ENCODE results near the gene ANKIB1. TPM values are rescaled to one million over a fixed set of nuclear protein-coding genes. Genes with fewer than 3 reads are reported as not detected.

ANKIB1 gene
- total RNA-seq, 4 donors from 2014 or later = 35.0 to 42.0 (median 39.1) TPM

- WGBS, 2 donors (ENCODE audit: low coverage in 1 of 2) = 80 to 95% methylated on average over 3 of the region's 3 CpGs
- H3K9me3 ChIP-seq = no peaks in the 10 kb centered on the region
- no peaks in the 10 kb centered on the region for H3K27me3 ChIP-seq
- no peaks in the 10 kb centered on the region for H3K4me1 ChIP-seq
- TF ChIP-seq, protein P1, sequence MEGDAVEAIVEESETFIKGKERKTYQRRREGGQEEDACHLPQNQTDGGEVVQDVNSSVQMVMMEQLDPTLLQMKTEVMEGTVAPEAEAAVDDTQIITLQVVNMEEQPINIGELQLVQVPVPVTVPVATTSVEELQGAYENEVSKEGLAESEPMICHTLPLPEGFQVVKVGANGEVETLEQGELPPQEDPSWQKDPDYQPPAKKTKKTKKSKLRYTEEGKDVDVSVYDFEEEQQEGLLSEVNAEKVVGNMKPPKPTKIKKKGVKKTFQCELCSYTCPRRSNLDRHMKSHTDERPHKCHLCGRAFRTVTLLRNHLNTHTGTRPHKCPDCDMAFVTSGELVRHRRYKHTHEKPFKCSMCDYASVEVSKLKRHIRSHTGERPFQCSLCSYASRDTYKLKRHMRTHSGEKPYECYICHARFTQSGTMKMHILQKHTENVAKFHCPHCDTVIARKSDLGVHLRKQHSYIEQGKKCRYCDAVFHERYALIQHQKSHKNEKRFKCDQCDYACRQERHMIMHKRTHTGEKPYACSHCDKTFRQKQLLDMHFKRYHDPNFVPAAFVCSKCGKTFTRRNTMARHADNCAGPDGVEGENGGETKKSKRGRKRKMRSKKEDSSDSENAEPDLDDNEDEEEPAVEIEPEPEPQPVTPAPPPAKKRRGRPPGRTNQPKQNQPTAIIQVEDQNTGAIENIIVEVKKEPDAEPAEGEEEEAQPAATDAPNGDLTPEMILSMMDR (IDR thresholded peaks at IDR 0.05) = no peak
- no peak overlapping the region for H3K27ac ChIP-seq
- no peak overlapping the region for H3K4me3 ChIP-seq
- peaks cover 0 to 76% of the 10 kb centered on the region in 2 donors for H3K36me3 ChIP-seq
- ATAC-seq = no peak
Observed at GRCh38 chr7:92359801-92360200, 114.0 kb downstream of the ANKIB1 start.

- Histone ChIP-seq H3K27ac (no peak overlapping the region), H3K9me3 (no peaks in the 10 kb centered on the region), H3K4me1 (no peaks in the 10 kb centered on the region), H3K27me3 (no peaks in the 10 kb centered on the region), H3K4me3 (no peak overlapping the region), H3K36me3 (peaks cover 0 to 76% of the 10 kb centered on the region in 2 donors)
- ATAC-seq = no peak
- 56 to 61% methylated on average over 1 of the region's 1 CpG for WGBS, 2 donors (ENCODE audit: low coverage in 1 of 2)
- TF ChIP-seq EP300 (IDR thresholded peaks at IDR 0.05) (no peak), POLR2A (IDR thresholded peaks at IDR 0.05) (no peak), POLR2AphosphoS5 (IDR thresholded peaks at IDR 0.05) (no peak)
- TF ChIP-seq, protein P1 (IDR thresholded peaks at IDR 0.05) = no peak
Observed at GRCh38 chr7:92360387-92360786, 114.6 kb downstream of the ANKIB1 start.

- Histone ChIP-seq H3K4me3 (no peak overlapping the region), H3K4me1 (no peaks in the 10 kb centered on the region), H3K27me3 (no peaks in the 10 kb centered on the region), H3K27ac (no peak overlapping the region), H3K9me3 (no peaks in the 10 kb centered on the region), H3K36me3 (peaks cover 0 to 80% of the 10 kb centered on the region in 2 donors)
- no peak for TF ChIP-seq POLR2A (IDR thresholded peaks at IDR 0.05)
- TF ChIP-seq, protein P1 (IDR thresholded peaks at IDR 0.05) = no peak
- TF ChIP-seq POLR2AphosphoS5 (IDR thresholded peaks at IDR 0.05) = no peak
- no peak for ATAC-seq
- WGBS, 2 donors (ENCODE audit: low coverage in 1 of 2) = 24 to 79% methylated on average over 2 of the region's 2 CpGs
Observed at GRCh38 chr7:92362131-92362530, 116.4 kb downstream of the ANKIB1 start.

DNA sequence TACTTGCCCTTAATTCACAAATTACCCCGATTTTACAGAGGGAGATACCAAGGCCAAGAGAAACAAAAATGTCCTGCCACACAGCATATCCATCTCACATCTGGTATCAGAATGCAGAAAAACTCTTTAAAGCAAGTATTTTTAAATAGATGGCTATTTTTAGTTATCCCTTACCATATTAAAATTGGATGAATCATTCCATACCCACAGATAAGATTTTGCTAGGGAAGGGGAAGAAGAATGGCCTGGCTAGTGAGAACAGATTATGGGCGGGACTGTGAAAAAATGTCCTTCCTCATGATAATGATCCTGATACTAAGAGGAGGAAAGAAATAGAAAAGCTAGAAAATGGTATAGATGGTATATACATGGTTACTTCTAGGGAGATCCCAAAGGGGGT lies 121.0 kb downstream of the ANKIB1 start:
- WGBS, 2 donors (ENCODE audit: low coverage in 1 of 2) = 61 to 94% methylated on average over 2 of the region's 2 CpGs
- no peak overlapping the region for H3K27ac ChIP-seq
- H3K36me3 ChIP-seq = peaks cover 0 to 64% of the 10 kb centered on the region in 2 donors
- no peak for ATAC-seq
- no peak overlapping the region for H3K4me3 ChIP-seq
- H3K27me3 ChIP-seq = no peaks in the 10 kb centered on the region
- no peak for TF ChIP-seq POLR2AphosphoS5 (IDR thresholded peaks at IDR 0.05)
- TF ChIP-seq, protein P1 (IDR thresholded peaks at IDR 0.05) = no peak
- TF ChIP-seq POLR2A (IDR thresholded peaks at IDR 0.05) = no peak
- TF ChIP-seq EP300 (IDR thresholded peaks at IDR 0.05) = no peak
- no peaks in the 10 kb centered on the region for H3K4me1 ChIP-seq
- no peaks in the 10 kb centered on the region for H3K9me3 ChIP-seq

GRCh38 chr7:92368741-92369140 lies 123.0 kb downstream of the ANKIB1 start:
- no peak overlapping the region for H3K4me3 ChIP-seq
- H3K27ac ChIP-seq = no peak overlapping the region
- no peaks in the 10 kb centered on the region for H3K9me3 ChIP-seq
- 54 to 75% methylated on average over 1 of the region's 1 CpG for WGBS, 2 donors (ENCODE audit: low coverage in 1 of 2)
- ATAC-seq = no peak
- H3K36me3 ChIP-seq = peaks cover 0 to 60% of the 10 kb centered on the region in 2 donors
- TF ChIP-seq POLR2A (IDR thresholded peaks at IDR 0.05) (no peak), POLR2AphosphoS5 (IDR thresholded peaks at IDR 0.05) (no peak), EP300 (IDR thresholded peaks at IDR 0.05) (no peak)
- TF ChIP-seq, protein P1 (IDR thresholded peaks at IDR 0.05) = no peak
- H3K27me3 ChIP-seq = no peaks in the 10 kb centered on the region
- no peaks in the 10 kb centered on the region for H3K4me1 ChIP-seq
